Prostate gland (tissue), 2 donors: ENCODE data around the gene BHLHE40. TPM values are rescaled to one million over a fixed set of nuclear protein-coding genes. Genes with fewer than 3 reads are reported as not detected.

ENCODE experiments used
- DNase-seq: peaks from one replicate; pipeline ENCODE4 v3.0.0-alpha.2; 2019; ENCODE audit warnings: low spot score
- H3K27ac ChIP-seq, 2 donors: fragments of 200-600 bp; sonication (generic); 2 replicates each; pipeline ENCODE4 v1.5.1; 2017 to 2019
- H3K27me3 ChIP-seq: fragments of 200-600 bp; sonication (generic); replicated peaks from 2 replicates; pipeline ENCODE4 v1.5.1; 2019; ENCODE audit not compliant: insufficient read depth
- H3K36me3 ChIP-seq, 2 donors: fragments of 200-600 bp; sonication (generic); 1 replicate in 1 of 2; 2 replicates in 1 of 2; pipeline versions ENCODE4 v1.5.1 to v1.8.1; 2017 to 2019
- H3K4me1 ChIP-seq: fragments of 200-600 bp; sonication (generic); replicated peaks from 2 replicates; pipeline ENCODE4 v1.5.1; 2019
- H3K4me3 ChIP-seq, 2 donors: fragments of 200-600 bp; sonication (generic); 2 replicates each; pipeline ENCODE4 v1.5.1; 2017 to 2019
- H3K9me3 ChIP-seq: fragments of 200-600 bp; sonication (generic); 2 replicates; pipeline ENCODE4 v1.5.1; 2017
- POLR2A ChIP-seq: fragments of 450-650 bp; IDR thresholded peaks from one replicate; pipeline ENCODE4 v1.6.1; 2016; ENCODE audit warnings: antibody characterized with exemption, mild to moderate bottlenecking
- POLR2AphosphoS5 ChIP-seq: sonication (generic); formaldehyde crosslinking; IDR thresholded peaks from one replicate; pipeline ENCODE4 v1.6.1; 2017; ENCODE audit warnings: antibody characterized with exemption
- WGBS: methylation state at CpG from one replicate; pipeline ENCODE4 v1.1.5; 2018; 5-methylcytosine and 5-hydroxymethylcytosine counted together
- intact Hi-C: fragments of 100-400 bp; cut with DNase I; formaldehyde crosslinking; loops from one replicate; pipeline ENCODE4 v1.14.2; 2022
- total RNA-seq, 2 donors: library from RNA; depleted of rRNA; stranded (reverse); fragments of >200 nt; gene quantifications; one replicate each; pipeline ENCODE4 v1.1.0, GENCODE V29; 2016
- TF ChIP-seq, protein P1 (sequence below), 4 experiments: fragments of 200-600 bp in 2 of 4; fragments of 450-650 bp in 2 of 4; sonication (generic) in 2 of 4; IDR thresholded peaks; 1 replicate in 3 of 4; 2 replicates in 1 of 4; pipeline ENCODE4 v1.5.1; 2016 to 2019; ENCODE audit warnings: antibody characterized with exemption in 4 of 4, mild to moderate bottlenecking in 2 of 4, moderate library complexity in 2 of 4

The BHLHE40 gene
- total RNA-seq, 2 donors from 2014 or later: 32.3 to 52.0 TPM

DNA sequence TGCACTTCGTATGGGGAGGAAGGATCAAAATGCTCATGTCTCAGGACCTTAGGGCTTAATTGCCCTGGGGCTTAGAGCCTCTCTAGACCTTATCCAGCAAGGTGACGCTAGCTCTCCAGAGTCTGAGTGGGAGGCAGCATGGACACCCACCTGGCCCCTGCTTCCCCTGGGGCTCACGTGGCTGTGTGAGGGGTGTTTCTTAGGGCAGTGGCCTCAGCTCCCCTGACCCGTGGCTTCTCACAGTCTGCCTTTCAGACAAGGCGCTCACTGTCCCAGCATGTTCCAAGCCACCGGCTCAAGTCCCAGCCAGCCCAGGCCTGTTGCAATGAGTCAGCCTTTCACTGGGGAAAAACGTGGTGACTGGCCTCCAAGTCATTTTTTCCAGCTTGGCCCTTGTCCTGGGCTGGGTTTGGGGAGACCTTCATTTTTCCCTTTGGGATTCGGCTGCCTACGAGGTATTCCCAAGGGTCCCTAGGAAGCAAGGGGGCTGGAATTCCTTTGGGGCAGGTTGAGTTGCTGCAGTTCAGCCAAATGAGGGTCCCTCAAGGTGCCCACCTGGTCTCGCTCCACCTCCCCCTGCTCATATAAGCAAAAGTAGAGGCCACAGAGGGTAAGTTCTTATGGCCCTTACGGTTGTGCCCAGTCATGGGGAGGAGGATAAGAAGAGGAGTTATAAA lies 15.7 kb downstream of the BHLHE40 start:
- Histone ChIP-seq H3K27me3 (no peaks in the 10 kb centered on the region), H3K9me3 (no peaks in the 10 kb centered on the region), H3K4me1 (no peaks in the 10 kb centered on the region), H3K4me3 (no peak overlapping the region), H3K27ac (peak overlapping the region; percentile 55 to 61), H3K36me3 (no peaks in the 10 kb centered on the region)
- DNase-seq: peak; percentile 88
- 46% methylated on average over 11 of the region's 11 CpGs for WGBS
- intact Hi-C loops: no loop called here
- TF ChIP-seq POLR2A: no peak
- TF ChIP-seq POLR2AphosphoS5: peak; percentile 87
- TF ChIP-seq, protein P1, sequence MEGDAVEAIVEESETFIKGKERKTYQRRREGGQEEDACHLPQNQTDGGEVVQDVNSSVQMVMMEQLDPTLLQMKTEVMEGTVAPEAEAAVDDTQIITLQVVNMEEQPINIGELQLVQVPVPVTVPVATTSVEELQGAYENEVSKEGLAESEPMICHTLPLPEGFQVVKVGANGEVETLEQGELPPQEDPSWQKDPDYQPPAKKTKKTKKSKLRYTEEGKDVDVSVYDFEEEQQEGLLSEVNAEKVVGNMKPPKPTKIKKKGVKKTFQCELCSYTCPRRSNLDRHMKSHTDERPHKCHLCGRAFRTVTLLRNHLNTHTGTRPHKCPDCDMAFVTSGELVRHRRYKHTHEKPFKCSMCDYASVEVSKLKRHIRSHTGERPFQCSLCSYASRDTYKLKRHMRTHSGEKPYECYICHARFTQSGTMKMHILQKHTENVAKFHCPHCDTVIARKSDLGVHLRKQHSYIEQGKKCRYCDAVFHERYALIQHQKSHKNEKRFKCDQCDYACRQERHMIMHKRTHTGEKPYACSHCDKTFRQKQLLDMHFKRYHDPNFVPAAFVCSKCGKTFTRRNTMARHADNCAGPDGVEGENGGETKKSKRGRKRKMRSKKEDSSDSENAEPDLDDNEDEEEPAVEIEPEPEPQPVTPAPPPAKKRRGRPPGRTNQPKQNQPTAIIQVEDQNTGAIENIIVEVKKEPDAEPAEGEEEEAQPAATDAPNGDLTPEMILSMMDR (IDR thresholded peaks at IDR 0.05): no peak

DNA sequence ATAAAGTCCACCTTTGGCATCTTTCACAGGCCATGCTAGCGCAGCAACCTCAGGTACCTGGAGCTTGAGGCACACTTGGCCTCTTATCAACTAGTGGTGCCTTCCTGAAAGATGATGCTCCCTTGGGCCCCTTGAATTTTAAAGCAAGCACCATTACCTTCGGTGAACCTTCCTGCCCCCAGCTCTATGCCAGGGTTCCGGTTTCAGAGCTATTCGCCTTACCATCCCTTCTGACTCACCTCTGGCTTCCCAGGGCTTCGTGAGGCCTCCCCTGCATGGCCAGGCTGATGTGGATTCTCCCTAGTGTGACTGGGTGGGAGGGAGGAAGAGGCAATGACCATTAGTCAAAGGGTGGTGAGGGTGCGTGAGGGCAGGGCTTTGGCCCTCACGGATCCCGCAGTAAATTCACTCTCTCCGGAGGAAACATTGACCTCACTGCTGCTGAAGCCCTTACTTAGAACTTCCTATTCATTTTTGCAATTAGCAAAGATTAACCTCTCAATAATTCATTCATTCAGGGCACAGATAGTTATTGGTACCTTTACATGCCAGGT lies 16.3 kb downstream of the BHLHE40 start:
- TF ChIP-seq, protein P1 (IDR thresholded peaks at IDR 0.05): no peak
- TF ChIP-seq POLR2AphosphoS5: no peak
- no peak for TF ChIP-seq POLR2A
- H3K36me3 ChIP-seq: no peaks in the 10 kb centered on the region
- no peak overlapping the region for H3K4me3 ChIP-seq
- peak overlapping the region; percentile 55 to 61 for H3K27ac ChIP-seq
- WGBS: 89% methylated on average over 9 of the region's 9 CpGs
- intact Hi-C loops: no loop called here
- DNase-seq: no peak
- no peaks in the 10 kb centered on the region for H3K9me3 ChIP-seq
- H3K4me1 ChIP-seq: no peaks in the 10 kb centered on the region
- no peaks in the 10 kb centered on the region for H3K27me3 ChIP-seq

DNA sequence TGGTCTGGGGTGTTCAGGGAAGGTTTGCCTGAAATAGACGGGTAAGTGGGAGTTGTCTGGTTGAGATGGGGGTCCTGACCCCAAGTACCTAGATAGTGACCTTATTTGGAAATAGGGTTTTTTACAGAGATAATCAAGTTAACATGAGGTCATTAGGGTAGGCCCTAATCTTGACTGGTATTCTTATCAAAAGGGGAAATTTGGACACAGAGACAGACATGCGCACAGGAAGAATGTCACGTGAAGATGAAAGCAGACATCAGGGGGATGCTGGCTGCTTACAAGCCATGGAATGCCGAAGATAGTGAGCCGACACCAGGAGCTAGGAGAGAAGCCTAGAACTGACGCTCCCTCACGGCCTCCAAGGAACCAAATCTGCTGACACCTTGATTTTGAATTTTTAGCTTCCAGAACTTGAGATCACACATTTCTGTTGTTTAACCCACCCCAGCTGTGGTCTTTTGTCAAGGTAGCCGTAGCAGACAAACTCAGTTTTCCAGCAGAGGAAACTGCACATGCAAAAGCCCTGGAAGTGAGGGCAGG lies 17.1 kb downstream of the BHLHE40 start:
- TF ChIP-seq POLR2A (no peak), POLR2AphosphoS5 (no peak)
- TF ChIP-seq, protein P1 (IDR thresholded peaks at IDR 0.05): no peak
- no peaks in the 10 kb centered on the region for H3K4me1 ChIP-seq
- H3K27me3 ChIP-seq: no peaks in the 10 kb centered on the region
- H3K9me3 ChIP-seq: no peaks in the 10 kb centered on the region
- H3K27ac ChIP-seq: no peak overlapping the region
- intact Hi-C loops: no loop called here
- DNase-seq: no peak
- no peaks in the 10 kb centered on the region for H3K36me3 ChIP-seq
- WGBS: 95% methylated on average over 8 of the region's 8 CpGs
- no peak overlapping the region for H3K4me3 ChIP-seq

DNA sequence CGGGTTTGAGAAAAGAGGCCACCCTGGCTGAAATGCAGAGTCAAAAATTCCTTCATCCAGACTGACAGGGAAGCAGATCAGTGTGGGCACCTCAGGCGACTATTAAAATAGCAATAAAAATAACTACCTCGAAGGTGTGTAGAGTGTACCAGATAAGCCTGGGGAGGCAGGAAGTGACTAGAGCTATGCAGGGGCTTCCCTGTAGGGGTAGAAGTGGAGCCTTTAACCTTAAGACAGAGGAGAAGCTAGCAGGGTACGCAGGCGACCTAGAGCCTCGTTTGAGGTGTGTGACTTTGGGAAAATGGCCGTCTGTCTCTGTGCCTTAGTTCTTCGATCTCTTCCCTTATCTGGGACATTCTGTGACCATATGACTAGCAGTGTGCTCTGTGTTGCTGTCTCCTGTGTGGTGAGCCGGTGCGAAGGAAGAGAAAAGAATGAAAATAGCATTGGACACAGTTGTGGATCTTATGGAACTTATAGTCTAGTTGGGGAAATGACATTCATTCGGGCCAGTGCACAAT lies 17.6 kb downstream of the BHLHE40 start:
- intact Hi-C loops: no loop called here
- no peaks in the 10 kb centered on the region for H3K4me1 ChIP-seq
- no peaks in the 10 kb centered on the region for H3K27me3 ChIP-seq
- no peak for DNase-seq
- H3K4me3 ChIP-seq: no peak overlapping the region
- 74% methylated on average over 11 of the region's 11 CpGs for WGBS
- H3K9me3 ChIP-seq: no peaks in the 10 kb centered on the region
- no peak overlapping the region for H3K27ac ChIP-seq
- TF ChIP-seq POLR2A: no peak
- TF ChIP-seq POLR2AphosphoS5: peak; percentile 6
- TF ChIP-seq, protein P1 (IDR thresholded peaks at IDR 0.05): no peak
- no peaks in the 10 kb centered on the region for H3K36me3 ChIP-seq
